Memory B cell (primary cell): ENCODE measurements around the gene TMEM200B.
"Not testable (repeated sequence)": the region's sequence is repeated elsewhere in the genome, so short reads cannot be mapped to it uniquely, and the experiment has no call there.

Experiments
- ATAC-seq: fragments of 150-1000 bp; cut with Tn5 transposase; 2 replicates; pipeline ENCODE4 v1.10.0; 2021; ENCODE audit warnings: low read depth, mild to moderate bottlenecking, moderate library complexity
- DNase-seq, 2 donors: peaks; one replicate each; pipeline ENCODE4 v3.0.0; 2022; ENCODE audit warnings: low spot score in 2 of 2
- H3K27ac Mint-ChIP-seq: one replicate; pipeline ENCODE4 v1.8.0; 2022; ENCODE audit warnings: mild to moderate bottlenecking, moderate library complexity, mixed read lengths
- H3K27me3 Mint-ChIP-seq: one replicate; pipeline ENCODE4 v1.8.0; 2022; ENCODE audit warnings: mixed read lengths
- H3K36me3 Mint-ChIP-seq: one replicate; pipeline ENCODE4 v1.8.0; 2022; ENCODE audit warnings: mild to moderate bottlenecking, mixed read lengths
- H3K4me1 Mint-ChIP-seq: one replicate; pipeline ENCODE4 v1.8.0; 2022; ENCODE audit warnings: mixed read lengths
- H3K4me3 Mint-ChIP-seq: one replicate; pipeline ENCODE4 v1.8.0; 2022; ENCODE audit warnings: mild to moderate bottlenecking, moderate library complexity, mixed read lengths
- H3K9me3 Mint-ChIP-seq: one replicate; pipeline ENCODE4 v1.8.0; 2022; ENCODE audit warnings: mixed read lengths

TMEM200B gene

DNA sequence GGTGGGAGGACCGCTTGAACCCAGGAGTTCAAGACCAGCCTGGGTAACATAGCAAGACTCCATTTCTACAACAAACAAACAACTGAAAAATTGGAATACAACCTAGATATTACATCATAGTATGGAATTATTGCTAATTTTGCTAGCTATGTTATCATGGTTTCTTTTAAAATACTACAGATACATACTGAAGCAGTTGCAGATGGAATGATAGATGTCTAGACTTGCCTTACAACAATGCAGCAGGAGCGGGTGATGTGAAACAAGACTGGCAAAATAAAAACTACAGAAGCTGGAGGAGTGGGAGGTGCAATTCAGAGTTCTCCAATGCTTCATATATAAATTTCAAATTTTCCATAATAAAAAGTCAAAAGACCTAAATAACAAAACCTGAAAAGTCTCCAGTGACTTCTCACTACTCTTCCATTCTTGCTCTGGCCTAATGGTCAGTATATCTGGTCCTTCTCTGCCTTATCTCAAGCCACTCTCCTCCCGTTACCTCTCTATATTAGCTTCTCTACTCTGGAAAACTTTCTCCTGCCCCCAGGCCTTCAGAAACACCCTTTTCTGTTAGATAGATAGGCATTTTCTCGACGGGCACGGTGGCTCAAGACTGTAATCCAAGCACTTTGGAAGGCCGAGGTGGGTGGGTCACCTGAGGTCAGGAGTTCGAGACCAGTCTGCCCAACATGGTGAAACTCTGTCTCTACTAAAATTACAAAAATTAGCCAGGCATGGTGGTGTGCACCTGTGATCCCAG is 28.5 kb upstream of the TMEM200B start:
- H3K36me3 Mint-ChIP-seq = peaks cover 54% of the 10 kb centered on the region
- ATAC-seq = no peak
- H3K9me3 Mint-ChIP-seq = no peaks in the 10 kb centered on the region
- DNase-seq = no peak
- H3K4me1 Mint-ChIP-seq = no peaks in the 10 kb centered on the region
- H3K27ac Mint-ChIP-seq = no peak overlapping the region
- H3K4me3 Mint-ChIP-seq = no peak overlapping the region
- no peaks in the 10 kb centered on the region for H3K27me3 Mint-ChIP-seq

DNA sequence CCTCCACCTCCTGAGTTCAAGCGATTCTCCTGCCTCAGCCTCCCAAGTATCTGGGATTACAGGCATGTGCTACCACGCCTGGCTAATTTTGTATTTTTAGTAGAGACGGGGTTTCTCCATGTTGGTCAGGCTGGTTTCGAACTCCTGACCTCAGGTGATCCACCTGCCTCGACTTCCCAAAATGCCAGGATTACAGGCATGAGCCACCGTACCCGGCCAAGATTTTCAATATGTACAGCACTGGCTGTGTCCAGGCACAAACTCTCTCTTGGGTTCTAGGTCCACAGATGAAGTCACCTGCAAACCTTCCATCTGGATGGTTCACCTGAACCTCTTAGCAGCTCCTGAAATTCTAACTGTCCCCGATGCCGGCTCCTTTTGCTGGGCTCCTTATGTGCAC is 26.6 kb upstream of the TMEM200B start:
- H3K9me3 Mint-ChIP-seq, H3K27me3 Mint-ChIP-seq, H3K27ac Mint-ChIP-seq, DNase-seq, H3K4me1 Mint-ChIP-seq, ATAC-seq, H3K4me3 Mint-ChIP-seq: not testable (repeated sequence)
- H3K36me3 Mint-ChIP-seq = peaks cover 61% of the 10 kb centered on the region

DNA sequence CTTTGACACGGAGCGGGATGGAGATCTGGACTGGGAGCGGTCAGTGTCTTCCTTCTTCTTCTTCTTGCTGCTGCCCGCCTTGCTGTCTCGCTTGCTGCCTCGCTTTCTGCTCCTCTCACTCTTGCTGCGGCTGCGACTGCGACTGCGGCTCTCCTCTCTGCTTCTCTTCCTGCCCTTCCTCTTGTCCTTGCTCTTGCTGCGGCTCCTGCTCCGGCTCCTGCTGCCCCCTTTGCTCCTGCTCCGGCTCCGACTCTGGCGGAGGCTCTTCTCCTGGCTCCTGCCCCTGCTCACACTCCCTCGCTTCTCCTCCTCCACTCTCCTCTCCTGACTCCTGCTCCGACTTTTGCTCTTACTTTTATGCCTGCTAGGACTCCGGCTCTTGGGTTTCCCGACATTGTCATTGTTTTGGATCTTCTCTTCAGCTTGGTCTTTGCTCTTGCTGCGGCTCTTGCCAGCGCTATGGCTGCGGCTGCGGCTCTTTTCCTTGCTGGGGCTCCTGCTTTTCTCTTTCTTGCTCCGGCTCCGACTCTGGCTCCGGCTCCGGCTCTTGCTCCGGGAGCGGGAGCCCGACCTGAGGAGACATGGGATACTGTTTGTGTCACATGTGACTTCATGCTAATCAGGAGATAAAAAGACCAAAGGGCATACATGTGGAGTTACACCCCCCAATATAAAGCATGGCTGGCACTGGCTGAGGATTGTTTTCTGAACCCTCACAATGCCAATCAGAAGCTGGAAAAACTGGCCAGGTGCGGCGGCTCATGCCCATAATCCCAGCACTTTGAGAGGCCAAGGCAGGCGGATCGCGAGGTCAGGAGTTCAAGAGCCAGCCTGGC is 25.2 kb upstream of the TMEM200B start:
- ATAC-seq = no peak
- DNase-seq = no peak

DNA sequence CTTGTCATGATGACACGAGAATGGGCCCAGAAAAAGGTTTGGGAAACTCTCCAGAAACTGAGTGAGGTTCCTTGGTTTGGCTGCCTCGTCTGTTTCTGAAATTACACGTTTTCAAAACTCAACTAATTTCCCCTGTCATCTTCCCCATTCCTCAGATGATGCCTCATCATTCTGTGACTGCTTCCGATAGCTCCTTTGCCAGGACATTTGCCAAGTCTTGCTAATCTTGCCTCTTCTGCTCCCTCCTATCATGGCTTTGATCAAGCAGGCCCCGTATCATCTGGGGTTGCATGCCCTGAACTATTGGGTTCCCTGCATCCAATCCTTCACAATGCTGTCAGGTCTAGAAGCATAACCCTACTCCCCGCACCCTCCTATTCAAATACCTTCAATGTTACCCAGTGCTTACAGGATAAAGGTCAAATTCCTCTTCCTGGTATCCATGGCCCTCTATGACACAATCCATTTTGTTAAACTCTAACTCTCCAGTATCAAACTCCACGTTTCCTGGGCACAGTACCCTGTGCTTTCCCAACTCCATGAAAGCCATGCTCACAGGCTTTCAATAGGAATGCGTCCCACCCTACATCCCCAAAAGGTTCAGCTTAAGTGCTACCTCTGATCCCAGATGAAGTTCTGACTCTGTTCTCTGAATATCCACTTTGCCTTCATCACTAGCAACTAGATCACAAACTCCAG is 22.2 kb upstream of the TMEM200B start:
- H3K27ac Mint-ChIP-seq = no peak overlapping the region
- H3K4me1 Mint-ChIP-seq = peaks cover 3% of the 10 kb centered on the region
- no peak overlapping the region for H3K4me3 Mint-ChIP-seq
- H3K36me3 Mint-ChIP-seq = peaks cover 39% of the 10 kb centered on the region
- no peak for DNase-seq
- ATAC-seq = no peak
- H3K27me3 Mint-ChIP-seq = no peaks in the 10 kb centered on the region
- no peaks in the 10 kb centered on the region for H3K9me3 Mint-ChIP-seq

More for the DNA sequence above, 25.2 kb upstream of the TMEM200B start:
- H3K27me3 Mint-ChIP-seq = no peaks in the 10 kb centered on the region
- H3K27ac Mint-ChIP-seq = peak overlapping the region; percentile 87
- peaks cover 56% of the 10 kb centered on the region for H3K36me3 Mint-ChIP-seq
- no peak overlapping the region for H3K4me3 Mint-ChIP-seq
- no peaks in the 10 kb centered on the region for H3K4me1 Mint-ChIP-seq
- no peaks in the 10 kb centered on the region for H3K9me3 Mint-ChIP-seq

DNA sequence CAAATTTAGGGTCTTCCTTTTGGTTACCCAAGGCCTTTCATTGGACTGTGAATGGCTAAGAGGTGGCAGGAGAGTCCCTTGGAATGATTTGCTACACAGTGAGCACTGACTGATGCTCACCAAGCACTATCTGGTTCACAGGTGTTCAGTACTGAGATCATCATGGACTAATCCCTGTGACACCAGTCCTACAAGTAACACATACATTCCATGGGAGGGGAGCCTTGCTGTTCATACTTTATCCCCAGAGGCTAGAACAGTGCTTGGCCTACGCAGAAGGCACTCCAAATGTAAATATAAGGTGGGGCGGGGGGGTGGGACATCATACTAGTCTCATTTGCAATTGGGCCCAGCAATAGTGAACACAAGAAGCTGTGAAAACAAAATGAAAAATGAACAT is 20.5 kb upstream of the TMEM200B start:
- Mint-ChIP-seq H3K27me3 (no peaks in the 10 kb centered on the region), H3K27ac (no peak overlapping the region), H3K4me3 (no peak overlapping the region), H3K9me3 (no peaks in the 10 kb centered on the region), H3K36me3 (peaks cover 28% of the 10 kb centered on the region), H3K4me1 (peaks cover 3% of the 10 kb centered on the region)
- DNase-seq (no peak), ATAC-seq (no peak)

DNA sequence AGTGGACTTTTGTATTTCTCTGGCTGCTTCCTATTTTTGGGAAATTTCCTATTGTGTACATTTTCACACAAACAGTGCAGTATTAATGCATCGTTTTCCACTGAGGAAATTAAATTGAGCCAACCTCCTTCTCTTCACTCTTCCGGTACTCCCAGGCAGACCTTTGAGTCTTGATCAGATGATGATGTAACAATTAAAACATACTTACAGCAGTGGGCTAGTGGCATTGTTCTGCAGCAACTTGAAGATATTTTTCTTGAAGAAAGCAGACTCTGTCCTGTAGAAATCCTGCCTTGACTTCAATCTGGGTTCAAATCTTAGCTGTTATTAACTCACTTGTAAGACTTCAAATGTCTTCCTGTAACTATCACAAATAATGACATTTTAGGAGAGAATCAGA is 19.0 kb upstream of the TMEM200B start:
- H3K4me1 Mint-ChIP-seq = peaks cover 3% of the 10 kb centered on the region
- peaks cover 16% of the 10 kb centered on the region for H3K36me3 Mint-ChIP-seq
- H3K27me3 Mint-ChIP-seq = no peaks in the 10 kb centered on the region
- H3K9me3 Mint-ChIP-seq = no peaks in the 10 kb centered on the region
- DNase-seq (no peak), ATAC-seq (no peak)
- H3K27ac Mint-ChIP-seq = no peak overlapping the region
- H3K4me3 Mint-ChIP-seq = no peak overlapping the region

DNA sequence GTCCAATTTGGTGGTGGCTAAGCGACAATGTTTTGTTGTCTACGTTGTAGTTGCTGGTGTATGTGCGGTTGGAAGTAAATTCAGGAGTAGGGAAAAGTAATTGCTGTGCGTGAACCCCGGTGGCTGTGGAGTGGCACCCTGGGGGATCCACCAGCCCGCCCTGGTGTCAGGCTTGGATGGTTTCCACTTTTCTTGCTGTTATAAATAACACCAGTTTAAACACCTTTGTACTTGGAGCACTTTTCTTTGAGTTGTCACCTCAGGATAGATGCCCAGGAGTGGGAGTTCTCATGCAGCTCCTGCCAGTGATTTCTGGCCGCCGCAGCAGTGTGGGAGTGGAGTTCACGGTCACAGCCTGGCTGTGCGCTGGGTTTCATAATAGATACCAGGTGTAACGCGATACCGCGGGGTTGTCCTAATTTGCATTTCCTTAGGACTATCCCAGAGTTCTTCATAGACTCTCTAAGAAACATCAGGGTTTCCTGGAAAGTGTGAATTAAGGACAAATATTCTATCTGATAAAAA is 12.8 kb upstream of the TMEM200B start:
- Mint-ChIP-seq H3K4me3 (no peak overlapping the region), H3K36me3 (no peaks in the 10 kb centered on the region), H3K4me1 (no peaks in the 10 kb centered on the region), H3K27ac (no peak overlapping the region), H3K9me3 (no peaks in the 10 kb centered on the region), H3K27me3 (peaks cover 2% of the 10 kb centered on the region)
- DNase-seq (no peak), ATAC-seq (no peak)

DNA sequence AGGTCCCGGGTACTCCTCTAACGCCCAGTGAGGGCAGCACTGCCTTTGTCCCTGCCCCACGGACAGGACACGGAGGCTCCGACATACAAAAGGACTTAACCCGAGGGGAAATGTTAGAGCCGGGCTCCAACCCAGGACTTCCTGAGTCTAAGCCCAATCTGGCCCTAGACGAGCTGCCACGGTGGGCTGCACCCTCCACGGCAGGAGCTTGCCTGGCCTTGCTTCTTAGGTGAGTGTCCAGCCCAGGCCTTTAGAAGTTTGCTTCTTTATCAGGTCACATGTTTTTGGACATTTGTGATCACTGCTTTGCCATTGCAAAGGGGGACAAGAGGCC is 11.0 kb upstream of the TMEM200B start:
- H3K4me1 Mint-ChIP-seq = no peaks in the 10 kb centered on the region

DNA sequence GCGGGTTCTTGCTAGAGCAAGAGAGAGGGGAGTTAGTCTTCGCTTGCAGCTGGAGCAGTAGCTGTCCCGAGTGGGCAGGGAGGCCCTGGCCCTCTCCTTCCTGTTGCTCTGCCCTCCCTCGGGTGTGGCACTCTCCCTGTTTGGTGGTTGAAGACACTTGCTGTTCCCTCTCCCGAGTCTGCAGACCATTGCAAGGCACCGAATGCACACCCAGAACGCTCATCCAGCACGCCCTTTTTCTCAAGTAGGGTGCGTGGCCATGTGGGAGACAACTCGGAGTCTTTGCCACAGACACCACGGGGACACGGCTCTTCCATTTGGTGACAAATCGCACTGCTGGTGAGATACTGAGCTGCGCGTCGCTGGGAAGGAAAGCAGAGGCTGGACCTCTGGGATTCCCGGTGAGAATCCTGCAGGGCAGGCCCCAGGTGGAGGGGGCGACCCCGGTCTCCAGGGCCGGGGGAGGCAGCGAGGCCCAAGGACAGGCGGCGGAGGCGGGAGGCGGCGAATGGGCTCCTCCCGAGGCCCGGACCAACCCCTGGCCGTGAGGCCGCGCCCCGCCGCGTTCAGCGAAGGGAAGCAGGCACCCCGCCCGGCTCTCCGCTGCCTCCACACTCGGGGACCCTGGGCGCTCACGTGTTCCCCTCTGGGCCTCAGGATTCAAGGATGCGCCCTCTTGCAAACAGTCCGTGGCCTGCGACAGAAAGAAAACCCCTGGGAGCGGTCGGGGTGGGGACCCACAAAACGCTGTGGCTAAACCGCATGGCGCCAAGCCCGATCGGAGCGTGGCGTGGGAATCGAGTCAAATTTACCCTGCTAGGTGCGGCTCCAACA is 10.4 kb upstream of the TMEM200B start:
- Mint-ChIP-seq H3K9me3 (no peaks in the 10 kb centered on the region), H3K27me3 (peaks cover 2% of the 10 kb centered on the region), H3K27ac (no peak overlapping the region), H3K4me3 (no peak overlapping the region), H3K36me3 (no peaks in the 10 kb centered on the region), H3K4me1 (no peaks in the 10 kb centered on the region)
- DNase-seq (no peak), ATAC-seq (no peak)

More for the DNA sequence above, 11.0 kb upstream of the TMEM200B start:
- Mint-ChIP-seq H3K27me3 (peaks cover 2% of the 10 kb centered on the region), H3K27ac (no peak overlapping the region), H3K36me3 (no peaks in the 10 kb centered on the region), H3K4me3 (no peak overlapping the region), H3K9me3 (no peaks in the 10 kb centered on the region)
- ATAC-seq = no peak
- no peak for DNase-seq

DNA sequence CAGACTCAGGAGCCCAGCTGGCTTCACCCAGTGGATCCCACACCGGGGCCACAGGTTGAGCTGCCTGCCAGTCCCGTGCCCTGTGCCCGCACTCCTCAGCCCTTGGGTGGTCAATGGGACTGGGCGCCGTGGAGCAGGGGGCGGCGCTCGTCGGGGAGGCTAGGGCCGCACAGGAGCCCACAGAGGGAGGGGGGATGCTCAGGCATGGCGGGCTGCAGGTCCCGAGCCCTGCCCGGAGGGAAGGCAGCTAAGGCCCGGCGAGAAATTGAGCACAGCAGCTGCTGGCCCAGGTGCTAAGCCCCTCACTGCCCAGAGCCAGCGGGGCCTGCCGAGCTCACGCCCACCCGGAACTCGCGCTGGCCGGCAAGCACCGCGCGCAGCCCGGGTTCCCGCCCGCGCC is 7.4 kb upstream of the TMEM200B start:
- not testable (repeated sequence) for H3K27ac Mint-ChIP-seq, H3K9me3 Mint-ChIP-seq, H3K27me3 Mint-ChIP-seq, DNase-seq, ATAC-seq, H3K4me1 Mint-ChIP-seq, H3K4me3 Mint-ChIP-seq, H3K36me3 Mint-ChIP-seq

DNA sequence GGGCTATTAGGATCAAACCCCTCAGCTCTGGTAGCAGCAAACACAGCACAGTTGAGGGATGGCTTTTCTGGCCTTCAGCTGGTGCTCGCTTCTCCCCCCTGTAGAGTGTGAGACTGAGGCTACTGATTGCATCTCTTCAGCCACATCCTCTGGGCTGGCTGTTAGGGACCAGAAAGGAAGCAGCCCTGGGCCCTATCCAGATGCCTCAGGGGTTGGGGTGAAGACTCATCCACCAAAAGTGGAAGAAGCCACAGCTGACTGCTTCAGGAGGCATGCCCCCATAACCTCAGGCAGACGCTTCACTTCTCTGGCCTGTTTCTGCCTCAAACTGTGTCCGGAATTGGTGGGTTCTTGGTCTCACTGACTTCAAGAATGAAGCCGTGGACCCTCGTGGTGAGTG is 6.2 kb upstream of the TMEM200B start:
- Mint-ChIP-seq H3K36me3 (peaks cover 3% of the 10 kb centered on the region), H3K9me3 (no peaks in the 10 kb centered on the region), H3K4me1 (peaks cover 8% of the 10 kb centered on the region), H3K27me3 (peaks cover 12% of the 10 kb centered on the region), H3K4me3 (no peak overlapping the region), H3K27ac (no peak overlapping the region)
- ATAC-seq (no peak), DNase-seq (no peak)

DNA sequence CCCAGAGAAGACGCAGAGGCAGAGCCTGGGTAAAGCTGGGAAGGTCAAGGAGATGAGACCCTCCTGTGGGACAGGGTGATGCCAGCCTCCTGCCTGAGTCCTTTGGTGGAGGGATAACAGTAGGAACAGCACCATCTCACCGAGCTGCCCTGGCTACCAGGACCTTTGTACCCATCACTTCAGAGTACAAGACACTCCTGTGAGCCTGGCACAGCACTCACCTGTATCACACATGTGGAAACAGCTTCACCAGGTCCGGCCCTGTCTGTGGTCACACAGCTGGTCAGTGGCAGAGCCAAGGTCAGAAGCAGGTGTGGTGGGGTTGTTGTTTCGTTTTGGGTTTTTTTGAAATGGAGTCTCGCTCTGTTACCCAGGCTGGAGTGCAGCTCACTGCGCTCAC is 5.0 kb upstream of the TMEM200B start:
- Mint-ChIP-seq H3K36me3 (peaks cover 3% of the 10 kb centered on the region), H3K9me3 (no peaks in the 10 kb centered on the region), H3K27ac (no peak overlapping the region), H3K4me3 (no peak overlapping the region), H3K27me3 (peaks cover 10% of the 10 kb centered on the region), H3K4me1 (peaks cover 11% of the 10 kb centered on the region)
- DNase-seq = no peak
- no peak for ATAC-seq

DNA sequence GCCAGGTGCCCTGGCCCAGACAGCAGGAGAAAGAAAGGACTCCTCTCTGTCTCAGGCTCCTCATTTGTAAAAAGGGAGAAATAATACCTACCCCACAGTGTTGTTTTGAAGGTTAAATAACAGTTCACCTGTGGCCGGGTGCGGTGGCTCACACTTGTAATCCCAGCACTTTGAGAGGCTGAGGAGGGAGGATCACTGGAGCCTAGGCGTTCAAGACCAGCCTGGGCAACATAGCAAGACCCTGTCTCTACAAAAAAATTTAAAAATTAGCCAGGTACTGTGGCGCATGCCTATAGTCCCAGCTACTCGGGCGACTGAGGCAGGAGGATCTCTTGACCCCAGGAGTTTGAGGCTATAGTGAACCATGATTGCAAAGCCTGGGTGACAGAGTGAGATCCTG is 2.5 kb upstream of the TMEM200B start:
- Mint-ChIP-seq H3K27ac (peak overlapping the region; percentile 26), H3K36me3 (peaks cover 3% of the 10 kb centered on the region), H3K27me3 (peaks cover 10% of the 10 kb centered on the region), H3K9me3 (no peaks in the 10 kb centered on the region), H3K4me1 (peaks cover 15% of the 10 kb centered on the region), H3K4me3 (peak overlapping the region; percentile 83)
- ATAC-seq (no peak), DNase-seq (no peak)
